Measurements from ENCODE around the gene ELAVL3.
A peak's percentile ranks its signal among the peaks of the same experiment; 100 is the strongest.
"Not testable (repeated sequence)": the region's sequence is repeated elsewhere in the genome, so short reads cannot be mapped to it uniquely, and the experiment has no call there.

The ELAVL3 gene

DNA sequence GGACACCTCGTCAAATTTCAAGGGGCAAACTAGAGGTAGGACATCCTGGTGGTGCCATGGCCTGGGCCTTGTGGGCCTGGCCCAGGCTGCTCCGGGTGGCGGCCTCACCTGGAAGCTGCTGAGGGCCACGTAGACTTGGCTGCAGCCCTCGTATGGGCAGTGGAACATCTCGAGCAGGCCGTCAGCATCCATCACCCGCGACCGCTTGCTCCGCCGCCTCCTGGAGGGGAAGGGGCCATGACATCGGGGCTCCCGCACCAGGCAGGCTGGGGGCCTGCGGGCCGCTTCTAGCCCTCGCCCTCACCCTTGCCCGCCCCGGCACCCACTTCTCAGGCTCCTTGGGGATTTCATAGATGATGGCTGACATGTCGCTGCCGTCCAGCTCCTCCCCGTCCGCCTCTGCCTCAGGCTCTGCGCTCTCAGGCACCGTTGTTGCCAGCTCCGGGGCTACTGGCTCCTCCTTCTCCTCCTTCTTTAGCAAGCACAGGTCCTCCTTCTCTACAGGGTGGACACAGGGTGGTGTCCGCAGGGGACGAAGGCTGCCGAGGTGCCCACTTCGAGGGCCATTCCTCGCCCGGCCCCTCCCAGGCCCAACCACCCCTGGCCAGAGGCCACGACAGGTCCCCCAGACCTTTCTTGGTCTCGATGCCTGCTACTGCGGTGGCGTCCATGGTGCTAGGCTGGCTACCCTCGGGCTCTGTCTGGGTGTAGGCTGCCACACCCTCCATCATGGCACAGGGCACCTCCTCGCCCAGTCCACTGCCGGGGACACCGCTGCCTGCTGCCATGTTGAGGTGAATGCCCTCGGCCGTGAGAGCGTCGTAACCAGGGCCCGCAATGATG lies 6.0 kb upstream of the ELAVL3 start:
- DNase-seq: no peak

GRCh38 chr19:11485245-11485837 lies 4.5 kb upstream of the ELAVL3 start:
- DNase-seq: no peak

DNA sequence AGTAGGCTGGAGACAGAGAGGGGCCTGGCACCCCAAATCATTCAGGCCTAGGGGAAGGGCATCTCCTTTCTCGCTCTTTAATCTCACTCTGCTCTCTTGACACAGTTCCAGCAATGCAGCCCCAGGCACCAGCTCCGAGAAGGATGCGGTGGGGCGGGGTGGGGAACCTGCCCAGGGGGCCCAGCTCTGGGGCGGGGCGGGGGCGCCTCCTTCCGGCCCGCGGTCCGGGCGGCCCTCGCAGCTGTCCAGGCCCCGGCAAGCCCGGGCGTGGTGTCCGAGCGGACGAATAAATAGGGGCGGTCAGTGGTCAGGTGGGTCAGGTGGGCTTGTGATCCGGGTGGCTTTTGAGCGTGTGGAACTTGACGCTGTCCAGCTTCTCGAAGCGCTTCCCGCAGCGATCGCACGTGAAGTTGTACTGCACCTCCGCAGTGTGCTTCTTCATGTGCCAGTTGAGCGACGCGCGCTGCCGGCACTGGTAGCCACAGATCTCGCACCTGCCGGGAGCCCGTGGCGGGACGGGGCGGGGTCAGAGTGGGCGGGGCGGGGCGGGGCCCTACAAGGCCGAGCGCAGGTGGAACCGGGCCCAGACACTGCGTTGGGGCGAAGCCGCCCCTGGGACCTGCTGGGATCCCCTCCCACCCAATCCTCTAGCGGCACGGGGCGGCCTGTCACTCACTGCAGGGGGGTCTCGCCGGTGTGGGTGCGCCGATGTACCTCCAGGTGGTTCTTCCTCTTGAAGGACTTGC lies 2.7 kb upstream of the ELAVL3 start:
- no peak for DNase-seq

GRCh38 chr19:11482384-11483050 lies 1.7 kb upstream of the ELAVL3 start:
- peak; percentile 54 to 84 for DNase-seq

- DNase-seq: peak; percentile 94
These were observed 913 bp upstream of the ELAVL3 start for GRCh38 chr19:11481534-11482383.

DNA sequence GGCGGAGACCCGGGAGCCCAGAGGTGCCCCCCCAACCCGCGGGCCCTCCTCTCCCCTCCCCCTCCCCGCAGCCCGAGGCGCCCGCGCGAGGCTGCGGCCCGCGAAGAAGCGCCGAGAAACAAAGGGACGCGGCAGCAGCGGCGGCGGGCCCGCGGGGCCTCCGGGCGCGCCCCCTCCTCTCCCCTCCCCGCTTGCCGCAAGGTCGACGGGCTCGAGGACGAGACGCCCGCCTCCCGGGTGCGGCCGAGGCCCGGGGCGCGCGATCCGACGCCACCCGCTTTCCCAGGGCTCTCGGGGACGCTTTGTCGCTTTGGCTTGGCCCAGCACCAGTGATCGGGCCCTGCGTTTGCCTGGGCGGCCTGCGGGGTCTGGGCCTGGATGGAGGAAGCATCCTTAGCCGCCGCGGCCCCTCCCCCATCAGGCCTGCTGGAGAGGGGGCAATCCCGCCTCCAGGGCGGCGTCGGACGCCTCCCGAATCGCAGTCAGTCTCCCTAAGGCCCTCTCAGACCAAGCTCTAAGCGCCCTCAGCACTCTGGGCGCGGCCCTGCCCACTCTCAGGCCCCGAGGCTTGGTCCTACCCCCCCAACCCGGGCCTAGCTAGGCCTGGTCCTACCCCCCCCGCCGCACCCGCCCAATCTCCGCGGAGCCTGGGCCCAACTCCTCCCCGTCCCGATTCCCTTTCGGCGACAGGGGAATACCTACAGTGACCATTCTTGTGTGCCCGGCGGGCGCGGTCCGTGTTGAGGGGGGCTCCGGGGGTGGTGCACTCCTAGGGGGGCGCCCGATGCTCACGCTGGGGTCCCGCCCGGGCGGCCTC lies 740 bp downstream of the ELAVL3 start:
- DNase-seq: no peak

- DNase-seq: no peak
These were observed 1.6 kb downstream of the ELAVL3 start for GRCh38 chr19:11479090-11479897.

DNA sequence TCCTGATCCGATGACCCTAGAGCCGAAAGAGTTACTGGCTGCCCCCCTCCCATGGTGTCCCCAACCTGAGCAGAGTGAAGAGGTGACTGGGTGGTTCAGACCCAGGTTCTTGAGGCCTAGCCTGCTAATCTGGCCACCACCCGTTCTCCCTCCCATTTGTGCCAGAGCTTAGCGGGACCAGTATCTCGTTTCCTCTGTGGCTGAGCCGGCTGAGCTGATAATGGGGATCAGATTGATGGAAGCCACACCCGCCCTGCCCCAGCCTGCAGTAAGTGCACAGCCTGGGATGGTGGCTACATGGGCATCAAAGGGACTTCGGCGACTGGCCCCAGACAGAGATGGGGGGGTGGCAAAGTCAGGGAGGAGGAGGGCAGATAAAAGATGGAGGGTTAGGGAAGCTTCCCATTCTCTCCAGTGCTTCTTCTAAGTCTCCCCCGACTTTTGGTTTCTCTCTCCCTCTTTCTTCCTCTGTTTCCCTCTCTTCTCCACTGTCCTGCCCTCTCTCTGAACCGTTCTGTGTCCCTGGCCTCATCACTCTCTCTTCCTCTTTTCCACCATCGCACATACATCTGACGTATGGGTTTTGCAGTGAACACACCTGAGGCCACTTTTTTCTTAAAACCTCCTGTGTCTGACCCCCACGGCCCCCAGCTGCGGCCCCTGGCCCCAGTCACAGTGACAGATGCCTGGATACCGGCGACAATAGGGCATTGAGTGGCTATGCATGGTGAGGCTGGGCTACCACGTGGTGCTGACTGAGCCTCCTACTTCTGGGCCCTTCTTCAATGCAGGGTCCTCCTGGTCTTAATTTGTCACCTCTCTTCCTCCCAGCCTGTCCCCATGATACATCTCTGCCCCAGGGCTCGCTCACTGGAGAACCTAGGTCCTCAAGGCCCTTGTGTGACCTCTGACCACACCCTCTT lies 2.4 kb downstream of the ELAVL3 start:
- no peak for DNase-seq

DNA sequence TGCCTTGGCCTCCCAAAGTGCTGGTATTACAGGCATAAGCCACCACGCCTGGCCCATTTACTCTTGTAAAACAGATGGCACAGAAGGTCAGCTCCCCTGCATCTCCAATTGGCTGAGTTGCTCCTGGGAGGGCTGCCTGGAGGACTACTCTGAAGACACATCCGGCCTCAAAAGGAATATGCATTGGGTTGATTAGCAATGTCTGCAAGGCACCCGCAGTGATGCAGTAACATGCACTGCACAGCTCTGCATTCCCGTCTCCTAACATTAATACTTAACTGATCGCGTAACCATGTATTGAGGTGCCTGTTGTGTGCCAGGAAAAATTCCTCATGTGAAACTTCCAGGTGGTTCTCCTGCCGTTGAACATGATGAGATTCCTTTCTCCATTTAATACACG lies 5.0 kb downstream of the ELAVL3 start:
- DNase-seq: no peak

DNA sequence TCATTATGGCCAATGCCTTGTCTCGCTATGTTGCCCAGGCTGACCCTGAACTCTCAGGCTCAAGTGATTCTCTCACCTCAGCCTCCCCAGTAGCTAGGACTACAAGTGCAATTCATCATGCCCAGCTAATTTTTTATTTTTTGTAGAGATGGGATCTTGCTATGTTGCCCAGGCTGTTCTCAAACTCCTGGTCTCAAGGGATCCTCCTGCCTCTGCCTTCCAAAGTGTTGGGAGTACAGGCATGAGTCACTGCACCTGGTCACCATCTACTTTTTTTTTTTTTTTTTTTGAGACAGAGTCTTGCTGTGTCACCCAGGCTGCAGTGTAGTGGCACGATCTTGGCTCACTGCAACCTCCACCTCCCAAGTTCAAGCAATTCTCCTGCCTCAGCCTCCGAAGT lies 5.5 kb downstream of the ELAVL3 start:
- not testable (repeated sequence) for DNase-seq

DNA sequence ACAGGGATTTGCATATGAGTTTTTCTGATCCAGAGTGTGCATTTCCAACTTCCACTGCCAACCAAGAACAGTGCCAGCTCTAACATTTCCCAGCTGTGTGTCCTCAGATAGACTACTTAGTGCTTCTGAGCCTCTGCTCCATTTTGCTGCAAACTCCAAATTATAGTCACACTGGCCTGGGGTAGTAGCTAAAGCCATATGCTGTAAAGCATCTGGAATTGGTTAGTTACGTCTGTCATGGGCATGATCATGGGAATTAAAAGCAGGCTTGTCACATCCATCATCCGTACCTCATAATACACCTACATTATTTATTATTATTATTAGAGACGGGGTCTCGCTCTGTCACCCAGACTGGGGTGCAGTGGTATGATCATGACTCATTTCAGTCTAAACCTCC lies 7.1 kb downstream of the ELAVL3 start:
- no peak for DNase-seq

DNA sequence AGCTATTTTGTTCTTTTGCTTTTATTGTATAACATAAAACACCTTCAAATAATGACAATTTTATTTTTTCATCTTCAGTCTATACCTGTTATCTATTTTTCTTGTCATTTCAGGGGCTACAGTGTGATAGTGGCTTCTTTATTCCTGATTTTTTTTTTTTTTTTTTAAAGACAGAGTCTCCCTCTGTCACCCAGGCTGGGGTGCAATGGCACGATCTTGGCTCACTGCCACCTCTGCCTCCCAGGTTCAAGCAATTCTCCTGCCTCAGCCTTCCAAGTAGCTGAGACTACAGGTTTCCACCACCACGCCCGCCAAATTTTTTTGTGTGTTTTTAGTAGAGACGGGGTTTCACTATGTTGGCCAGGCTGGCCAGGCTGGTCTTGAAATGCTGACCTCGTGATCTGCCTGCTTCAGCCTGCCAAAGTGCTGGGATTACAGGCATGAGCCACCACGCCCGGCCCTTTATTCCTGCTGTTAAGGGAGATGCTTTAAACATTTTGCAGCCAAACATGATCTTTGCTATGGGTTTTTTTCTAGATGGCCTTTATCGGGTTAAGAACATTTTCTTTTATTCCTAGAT lies 12.5 kb downstream of the ELAVL3 start:
- DNase-seq: not testable (repeated sequence)

DNA sequence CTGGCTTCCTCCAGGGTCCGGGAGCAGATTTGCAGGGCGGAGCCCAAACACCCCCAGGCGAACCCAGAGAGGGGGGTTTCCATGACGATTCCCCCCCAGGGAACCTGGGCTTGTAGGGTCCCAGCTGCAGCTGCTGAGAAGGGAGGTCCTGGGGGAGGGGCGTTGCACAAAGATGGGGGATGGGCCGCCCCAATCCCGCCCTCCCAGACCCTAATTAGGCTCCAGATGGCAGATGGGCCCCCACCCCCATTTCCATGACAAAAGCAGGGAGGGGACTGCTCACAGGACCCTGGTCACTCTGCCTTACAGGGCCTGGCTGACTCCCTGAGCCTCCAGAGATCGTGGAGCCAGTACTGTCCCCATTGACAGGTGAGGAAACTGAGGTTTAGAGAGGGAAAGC lies 15.2 kb downstream of the ELAVL3 start:
- no peak for DNase-seq

GRCh38 chr19:11464333-11465265 lies 16.2 kb downstream of the ELAVL3 start:
- no peak for DNase-seq

DNA sequence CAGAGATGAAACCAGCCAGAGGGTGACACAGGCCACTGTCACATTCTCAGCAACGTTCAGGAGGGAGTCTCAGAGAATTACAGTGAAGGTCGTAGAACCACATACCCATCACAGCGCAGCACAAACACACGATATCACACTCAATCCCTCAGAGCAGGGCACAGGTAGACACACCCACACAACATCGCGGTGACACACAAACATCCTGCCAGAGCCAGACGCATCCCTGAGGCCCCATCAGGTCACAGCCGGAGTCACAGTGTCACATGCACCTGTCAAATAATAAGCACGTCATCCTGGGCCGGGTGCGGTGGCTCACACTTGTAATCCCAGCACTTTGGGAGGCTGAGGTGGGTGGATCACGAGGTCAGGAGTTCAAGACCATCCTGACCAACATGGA lies 17.5 kb downstream of the ELAVL3 start:
- DNase-seq: no peak

DNA sequence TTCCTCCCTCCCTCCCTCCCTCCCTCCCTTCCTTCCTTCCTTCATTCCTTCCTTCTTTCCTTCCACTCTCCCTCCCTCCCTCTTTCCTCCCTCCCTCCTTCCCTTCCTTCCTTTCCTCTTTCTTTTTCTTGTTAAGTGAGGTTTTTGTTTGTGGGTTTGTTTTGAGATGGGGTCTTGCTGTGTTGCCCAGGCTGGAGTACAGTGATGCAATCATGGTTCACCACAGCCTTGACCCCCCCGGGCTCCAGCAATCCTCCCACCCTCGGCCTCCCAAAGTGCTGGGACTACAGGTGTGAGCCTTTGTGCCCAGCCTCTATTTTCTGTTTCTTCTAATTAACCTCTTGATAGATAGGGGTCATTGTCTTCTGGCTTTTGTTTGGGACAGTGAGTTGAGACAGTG lies 19.4 kb downstream of the ELAVL3 start:
- no peak for DNase-seq

- no peak for DNase-seq
These were observed 20.6 kb downstream of the ELAVL3 start for GRCh38 chr19:11460207-11460606.

DNA sequence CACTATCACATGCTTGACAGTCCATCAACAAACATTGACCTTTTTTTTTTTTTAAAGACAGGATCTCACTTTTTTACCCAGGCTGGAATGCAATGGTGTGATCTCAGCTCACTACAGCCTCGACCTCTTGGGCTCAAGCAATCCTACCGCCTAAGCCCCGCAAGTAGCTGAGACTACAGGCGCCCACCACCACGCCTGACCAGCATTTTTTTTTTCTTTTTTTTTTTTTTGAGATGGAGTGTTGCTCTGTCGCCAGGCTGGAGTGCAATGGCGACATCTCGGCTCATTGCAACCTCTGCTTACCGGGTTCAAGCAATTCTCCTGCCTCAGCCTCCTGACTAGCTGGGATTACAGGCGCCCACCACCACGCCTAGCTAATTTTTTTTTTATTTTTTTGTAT lies 21.9 kb downstream of the ELAVL3 start:
- DNase-seq: not testable (repeated sequence)
